GM21723 (cell line): ENCODE data around the gene TRPC4.
"Not testable (repeated sequence)": the region's sequence is repeated elsewhere in the genome, so short reads cannot be mapped to it uniquely, and the experiment has no call there.

Experiments
- ATAC-seq: cut with Tn5 transposase; IDR thresholded peaks from one replicate; pipeline ENCODE4 v1.9.1; 2021; ENCODE audit warnings: mild to moderate bottlenecking, moderate library complexity; ENCODE audit not compliant: unreplicated experiment

The TRPC4 gene

GRCh38 chr13:37833411-37833810 is 36.2 kb downstream of the TRPC4 start:
- no peak for ATAC-seq

- ATAC-seq, result no peak
These were observed 53.3 kb downstream of the TRPC4 start for GRCh38 chr13:37816276-37816675.

- ATAC-seq, result no peak
These were observed 58.1 kb downstream of the TRPC4 start for GRCh38 chr13:37811441-37811840.

GRCh38 chr13:37806666-37807065 is 62.9 kb downstream of the TRPC4 start:
- ATAC-seq, result no peak

- no peak for ATAC-seq
These were observed 71.9 kb downstream of the TRPC4 start for GRCh38 chr13:37797631-37798030.

- not testable (repeated sequence) for ATAC-seq
These were observed 72.8 kb downstream of the TRPC4 start for GRCh38 chr13:37796795-37797194.

GRCh38 chr13:37795326-37795725 is 74.2 kb downstream of the TRPC4 start:
- no peak for ATAC-seq

GRCh38 chr13:37791699-37792098 is 77.9 kb downstream of the TRPC4 start:
- no peak for ATAC-seq

GRCh38 chr13:37788346-37788745 is 81.2 kb downstream of the TRPC4 start:
- no peak for ATAC-seq

- ATAC-seq, result no peak
These were observed 91.9 kb downstream of the TRPC4 start for GRCh38 chr13:37777676-37778075.

- ATAC-seq, result no peak
These were observed 93.7 kb downstream of the TRPC4 start for GRCh38 chr13:37775871-37776270.

GRCh38 chr13:37772644-37773043 is 96.9 kb downstream of the TRPC4 start:
- ATAC-seq, result no peak

GRCh38 chr13:37769545-37769944 is 100.0 kb downstream of the TRPC4 start:
- no peak for ATAC-seq

- ATAC-seq, result no peak
These were observed 100.5 kb downstream of the TRPC4 start for GRCh38 chr13:37769078-37769477.

GRCh38 chr13:37766502-37766901 is 103.1 kb downstream of the TRPC4 start:
- no peak for ATAC-seq

- ATAC-seq, result no peak
These were observed 114.2 kb downstream of the TRPC4 start for GRCh38 chr13:37755349-37755748.

- no peak for ATAC-seq
These were observed 115.8 kb downstream of the TRPC4 start for GRCh38 chr13:37753776-37754175.

- no peak for ATAC-seq
These were observed 117.4 kb downstream of the TRPC4 start for GRCh38 chr13:37752146-37752545.

GRCh38 chr13:37751025-37751424 is 118.5 kb downstream of the TRPC4 start:
- ATAC-seq, result no peak

- no peak for ATAC-seq
These were observed 120.7 kb downstream of the TRPC4 start for GRCh38 chr13:37748913-37749312.

- no peak for ATAC-seq
These were observed 122.4 kb downstream of the TRPC4 start for GRCh38 chr13:37747071-37747612.

GRCh38 chr13:37741536-37741935 is 128.0 kb downstream of the TRPC4 start:
- no peak for ATAC-seq

GRCh38 chr13:37736045-37736444 is 133.5 kb downstream of the TRPC4 start:
- no peak for ATAC-seq
